ENCODE measurements around the gene B4GAT1.

B4GAT1 gene

DNA sequence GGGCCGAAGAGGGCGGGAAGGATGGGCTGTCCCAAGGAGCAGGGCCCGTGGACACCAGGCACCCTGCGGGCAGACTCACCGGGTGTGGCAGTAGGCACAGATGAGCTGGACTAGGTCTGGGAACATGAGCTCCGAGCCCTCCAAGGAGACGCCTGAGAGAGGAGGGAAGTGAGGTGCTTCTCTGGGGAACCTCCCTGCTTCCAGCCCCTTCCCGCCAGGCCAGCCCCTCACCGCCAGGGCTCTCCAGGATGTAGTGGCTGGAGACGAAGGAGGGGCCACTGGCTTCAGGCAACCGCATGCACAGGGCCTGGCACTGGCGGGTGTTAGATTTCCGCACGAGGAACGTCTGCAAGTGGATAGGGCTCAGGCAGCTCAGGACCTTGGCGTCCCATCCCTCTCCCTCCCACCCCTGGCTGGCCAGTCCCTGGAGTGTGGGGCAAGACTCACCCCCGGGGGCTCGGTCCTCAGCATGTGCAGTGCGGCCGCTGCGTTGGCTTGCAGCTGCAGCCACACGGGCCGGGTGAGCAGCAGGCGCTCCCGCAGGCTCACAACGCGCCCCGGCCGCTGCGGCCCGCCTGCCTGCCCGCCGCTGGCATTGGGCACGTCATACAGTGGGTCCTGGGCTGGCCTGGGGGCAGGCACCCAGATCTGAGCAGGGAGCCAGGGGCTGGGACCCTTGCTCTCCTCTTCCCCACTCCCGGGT lies 11.7 kb downstream of the B4GAT1 start:
- H3K36me3 ChIP-seq (ENCODE audit: control insufficient read depth, insufficient read depth, low read length) = peaks cover 20% of the 10 kb centered on the region; the same call in 1 of the 2 replicates
- no CpG with 5 or more reads among the region's 35 CpGs for WGBS (ENCODE audit: insufficient coverage, insufficient read length)
- no peak overlapping the region for H3K27ac ChIP-seq (ENCODE audit: low read length)
- DNase-seq (ENCODE audit: low read depth, low spot score) = no peak
- peak overlapping the region; percentile 0; the same call in 1 of the 2 replicates for H3K4me3 ChIP-seq (ENCODE audit: low read length)
- no peaks in the 10 kb centered on the region for H3K27me3 ChIP-seq (ENCODE audit: control insufficient read depth, insufficient read depth, low read length)
- peaks cover 5% of the 10 kb centered on the region; the same call in 1 of the 2 replicates for H3K4me1 ChIP-seq (ENCODE audit: control insufficient read depth, insufficient read depth, low read length)
- no peaks in the 10 kb centered on the region for H3K9me3 ChIP-seq (ENCODE audit: control insufficient read depth, insufficient read depth, low read length)

DNA sequence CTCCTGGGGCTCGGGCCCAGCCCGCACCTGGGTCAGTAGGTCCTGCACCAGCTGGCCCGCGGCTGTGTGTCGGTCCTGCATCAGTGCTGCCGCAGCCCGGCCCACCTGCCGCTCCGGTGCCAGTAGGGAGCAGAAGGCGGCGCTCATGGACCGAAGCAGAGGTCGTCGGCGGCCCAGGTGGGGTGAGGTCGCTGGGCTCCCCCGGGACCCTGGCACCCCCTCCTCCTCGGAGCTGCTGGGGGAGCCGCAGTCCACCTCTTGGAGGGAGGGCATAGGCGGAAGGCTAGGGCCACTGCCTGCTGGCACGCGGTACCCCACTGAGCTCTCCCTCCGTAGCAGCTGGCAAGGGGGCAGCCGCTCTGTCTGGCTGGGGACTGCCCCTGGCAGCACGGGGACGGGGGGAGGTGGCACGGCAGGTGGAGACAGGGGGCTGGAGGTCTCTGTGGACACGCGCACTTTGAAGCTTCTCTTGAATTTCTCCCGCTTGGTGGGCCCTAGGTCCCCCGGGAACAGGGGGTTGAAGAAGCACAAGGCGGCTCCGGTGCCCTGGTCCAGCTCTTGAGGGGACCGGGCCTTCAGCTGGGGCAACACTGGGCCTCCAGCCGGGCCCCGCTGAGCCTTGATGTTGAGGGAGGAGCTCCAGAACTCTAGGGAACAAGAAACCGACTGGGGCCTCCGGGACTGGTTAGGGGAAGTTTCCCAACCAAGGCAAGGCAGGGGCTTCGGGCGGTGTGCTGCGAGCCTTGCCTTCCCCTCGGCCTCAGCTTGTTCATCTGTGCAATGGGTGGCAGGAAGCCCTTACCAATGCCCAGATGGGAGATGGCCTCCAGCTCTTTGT lies 12.6 kb downstream of the B4GAT1 start:
- Histone ChIP-seq H3K9me3 (ENCODE audit: control insufficient read depth, insufficient read depth, low read length) (no peaks in the 10 kb centered on the region), H3K27ac (ENCODE audit: low read length) (no peak overlapping the region), H3K4me1 (ENCODE audit: control insufficient read depth, insufficient read depth, low read length) (peaks cover 5% of the 10 kb centered on the region; the same call in 1 of the 2 replicates), H3K27me3 (ENCODE audit: control insufficient read depth, insufficient read depth, low read length) (no peaks in the 10 kb centered on the region), H3K36me3 (ENCODE audit: control insufficient read depth, insufficient read depth, low read length) (peaks cover 14% of the 10 kb centered on the region; the same call in 1 of the 2 replicates), H3K4me3 (ENCODE audit: low read length) (no peak overlapping the region)
- WGBS (ENCODE audit: insufficient coverage, insufficient read length) = no CpG with 5 or more reads among the region's 42 CpGs
- no peak for DNase-seq (ENCODE audit: low read depth, low spot score)

DNA sequence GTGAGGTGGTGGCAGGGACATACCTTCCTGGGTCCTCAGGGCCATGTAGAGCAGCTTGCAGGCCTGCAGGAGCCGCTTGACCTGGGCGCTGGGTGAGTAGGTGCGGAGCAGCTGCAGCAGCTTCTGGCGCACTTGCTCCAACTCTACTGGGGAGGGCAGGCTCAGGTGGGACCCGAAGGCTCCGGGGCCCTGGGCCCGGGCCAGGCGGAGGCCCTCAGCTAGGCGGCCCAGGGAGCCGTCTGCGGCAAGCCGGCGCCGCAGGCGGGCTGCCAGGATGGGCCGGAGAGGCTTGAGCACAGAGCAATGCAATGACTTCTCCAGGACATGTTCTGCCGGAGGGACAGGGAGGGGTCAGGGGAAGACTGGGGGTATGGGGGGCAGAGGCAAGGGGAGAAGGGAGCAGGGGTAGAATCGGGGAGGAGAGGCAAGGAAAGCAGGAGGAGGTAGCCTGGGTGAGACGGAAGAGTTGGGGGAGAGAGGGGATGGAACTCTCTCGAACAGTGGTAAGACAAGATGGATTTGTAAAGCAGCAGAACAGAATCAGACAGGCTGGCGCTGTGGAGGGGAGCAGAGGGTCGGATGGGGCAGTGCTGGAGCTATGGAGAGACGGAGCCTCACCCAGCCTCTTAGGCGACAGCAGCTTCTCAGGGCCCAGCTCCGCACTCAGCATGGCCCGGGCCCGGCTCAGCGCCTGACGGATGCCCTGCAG lies 13.4 kb downstream of the B4GAT1 start:
- peaks cover 13% of the 10 kb centered on the region; the same call in 1 of the 2 replicates for H3K36me3 ChIP-seq (ENCODE audit: control insufficient read depth, insufficient read depth, low read length)
- no peak overlapping the region for H3K27ac ChIP-seq (ENCODE audit: low read length)
- no peaks in the 10 kb centered on the region for H3K9me3 ChIP-seq (ENCODE audit: control insufficient read depth, insufficient read depth, low read length)
- WGBS (ENCODE audit: insufficient coverage, insufficient read length) = no CpG with 5 or more reads among the region's 29 CpGs
- H3K4me1 ChIP-seq (ENCODE audit: control insufficient read depth, insufficient read depth, low read length) = peaks cover 5% of the 10 kb centered on the region; the same call in 1 of the 2 replicates
- DNase-seq (ENCODE audit: low read depth, low spot score) = no peak
- no peak overlapping the region for H3K4me3 ChIP-seq (ENCODE audit: low read length)
- no peaks in the 10 kb centered on the region for H3K27me3 ChIP-seq (ENCODE audit: control insufficient read depth, insufficient read depth, low read length)

DNA sequence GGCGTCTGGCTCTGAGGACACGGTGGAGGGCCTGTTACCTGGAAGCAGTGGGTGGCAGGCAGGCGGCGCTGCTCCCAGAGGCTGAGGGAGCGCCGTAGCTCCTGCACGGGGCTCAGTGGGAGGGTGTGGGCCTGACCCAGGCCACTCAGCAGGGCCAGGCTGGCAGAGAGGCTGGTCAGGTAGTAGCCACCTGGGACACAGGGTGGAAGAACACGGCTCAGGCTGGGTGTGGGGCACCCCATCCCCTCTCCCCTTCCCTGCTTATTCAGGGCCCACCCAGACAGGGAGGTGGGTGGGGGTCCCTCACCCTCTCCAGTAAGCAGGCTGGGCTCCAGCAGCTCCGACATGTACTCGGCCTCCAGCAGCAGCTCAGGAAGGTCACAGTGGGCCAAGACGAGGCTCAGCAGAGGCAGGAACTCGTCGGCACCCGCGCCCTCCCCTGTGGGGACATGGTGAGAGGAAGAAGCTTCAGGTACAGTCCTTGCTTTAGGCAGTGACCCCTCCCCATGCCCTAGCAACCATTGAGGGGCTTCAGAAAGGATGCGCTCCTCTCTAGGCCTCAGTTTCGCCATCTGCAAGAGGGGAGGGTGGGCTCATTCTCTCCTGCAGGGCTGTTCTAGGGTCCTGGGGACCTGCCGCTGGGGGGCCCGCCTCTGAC lies 14.1 kb downstream of the B4GAT1 start:
- H3K4me1 ChIP-seq (ENCODE audit: control insufficient read depth, insufficient read depth, low read length) = peaks cover 7% of the 10 kb centered on the region; the same call in 1 of the 2 replicates
- H3K4me3 ChIP-seq (ENCODE audit: low read length) = no peak overlapping the region
- DNase-seq (ENCODE audit: low read depth, low spot score) = no peak
- H3K9me3 ChIP-seq (ENCODE audit: control insufficient read depth, insufficient read depth, low read length) = no peaks in the 10 kb centered on the region
- WGBS (ENCODE audit: insufficient coverage, insufficient read length) = no CpG with 5 or more reads among the region's 19 CpGs
- peaks cover 7% of the 10 kb centered on the region; the same call in 1 of the 2 replicates for H3K36me3 ChIP-seq (ENCODE audit: control insufficient read depth, insufficient read depth, low read length)
- H3K27ac ChIP-seq (ENCODE audit: low read length) = no peak overlapping the region
- H3K27me3 ChIP-seq (ENCODE audit: control insufficient read depth, insufficient read depth, low read length) = no peaks in the 10 kb centered on the region

DNA sequence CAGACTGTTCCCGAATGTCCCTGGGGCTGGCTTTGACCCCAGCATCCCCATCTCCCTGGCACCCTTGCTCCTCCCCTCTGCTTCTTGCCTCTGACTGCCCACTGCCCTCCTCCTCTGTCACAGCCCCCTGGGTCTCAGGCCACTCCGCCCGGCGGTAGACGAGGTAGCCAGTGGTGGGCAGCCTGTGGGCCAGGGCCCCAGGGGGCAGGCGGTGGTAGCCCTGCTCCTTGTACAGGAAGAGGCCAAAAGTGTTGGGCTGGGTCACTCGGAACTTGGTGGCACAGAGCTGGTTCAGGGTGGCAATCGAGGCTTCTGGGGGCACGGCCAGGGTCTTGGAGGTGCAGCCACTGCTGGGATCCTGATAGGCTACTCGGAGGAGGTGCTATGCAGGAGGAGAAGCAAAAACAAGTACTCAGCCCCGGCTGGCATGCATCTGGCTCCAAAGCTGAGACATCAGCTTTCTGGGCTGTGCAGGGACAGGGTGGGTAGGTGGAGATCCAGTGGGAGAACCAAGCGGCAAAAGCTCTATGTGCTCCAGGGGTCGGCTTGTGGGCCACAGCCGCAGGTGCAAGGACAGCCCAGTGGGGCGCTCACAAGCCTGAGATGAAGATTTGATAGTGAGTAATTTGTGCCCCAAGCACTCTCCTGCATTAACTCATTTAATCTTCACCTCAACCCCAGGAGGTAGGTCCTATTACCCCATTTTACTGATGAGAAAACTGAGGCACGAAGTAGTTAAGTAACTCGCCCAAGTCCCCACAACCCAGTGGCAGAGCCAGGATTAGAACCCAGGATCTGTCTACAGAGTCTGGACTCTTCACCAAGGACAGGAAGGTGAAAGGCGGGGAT lies 14.8 kb downstream of the B4GAT1 start:
- WGBS (ENCODE audit: insufficient coverage, insufficient read length) = no CpG with 5 or more reads among the region's 18 CpGs
- no peak for DNase-seq (ENCODE audit: low read depth, low spot score)
- H3K4me1 ChIP-seq (ENCODE audit: control insufficient read depth, insufficient read depth, low read length) = peaks cover 7% of the 10 kb centered on the region; the same call in 1 of the 2 replicates
- no peaks in the 10 kb centered on the region for H3K9me3 ChIP-seq (ENCODE audit: control insufficient read depth, insufficient read depth, low read length)
- no peak overlapping the region for H3K27ac ChIP-seq (ENCODE audit: low read length)
- H3K27me3 ChIP-seq (ENCODE audit: control insufficient read depth, insufficient read depth, low read length) = no peaks in the 10 kb centered on the region
- no peak overlapping the region for H3K4me3 ChIP-seq (ENCODE audit: low read length)
- peaks cover 6% of the 10 kb centered on the region; the same call in 1 of the 2 replicates for H3K36me3 ChIP-seq (ENCODE audit: control insufficient read depth, insufficient read depth, low read length)

DNA sequence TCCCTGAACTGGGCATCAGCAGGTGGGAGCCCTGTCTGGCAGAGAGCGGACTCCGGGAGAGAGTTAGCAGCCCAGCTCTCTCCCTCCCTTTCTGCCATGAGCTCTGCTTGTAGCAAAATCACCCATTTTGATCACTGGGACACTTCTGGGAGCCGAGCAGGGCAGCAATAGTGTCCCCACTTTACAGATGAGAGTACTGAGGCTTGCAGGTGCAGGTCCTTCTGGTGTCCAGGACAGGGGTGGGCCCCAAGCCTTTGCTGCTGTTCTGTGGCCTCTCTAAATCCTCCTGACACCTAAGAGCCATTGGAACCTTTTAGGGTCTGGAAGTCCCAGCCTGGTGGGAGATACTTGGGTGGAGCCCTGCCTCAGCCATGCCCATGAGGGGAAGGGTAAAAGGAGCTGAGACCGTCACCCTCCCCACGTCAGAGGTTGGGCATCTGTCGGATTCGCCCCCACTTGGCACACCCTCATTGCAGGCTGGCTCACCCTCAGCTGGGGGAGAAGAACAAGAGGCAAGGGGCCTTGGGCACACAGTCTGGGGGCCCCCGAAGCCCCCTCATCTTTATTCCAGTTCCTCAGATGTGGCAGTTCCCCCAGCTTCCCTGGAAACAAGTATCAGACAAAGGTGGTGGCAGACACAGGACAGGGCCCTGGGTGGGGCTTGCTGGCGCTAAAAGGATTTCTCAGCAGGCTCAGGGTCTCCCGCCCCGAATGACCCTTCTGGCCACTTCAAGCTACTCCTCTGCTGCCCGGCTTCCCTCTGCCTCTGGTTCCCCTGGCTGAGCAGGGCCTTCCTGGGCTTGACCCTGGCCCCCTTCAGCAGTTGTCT lies 15.7 kb downstream of the B4GAT1 start:
- Histone ChIP-seq H3K4me3 (ENCODE audit: low read length) (no peak overlapping the region), H3K9me3 (ENCODE audit: control insufficient read depth, insufficient read depth, low read length) (no peaks in the 10 kb centered on the region), H3K4me1 (ENCODE audit: control insufficient read depth, insufficient read depth, low read length) (peaks cover 4% of the 10 kb centered on the region), H3K36me3 (ENCODE audit: control insufficient read depth, insufficient read depth, low read length) (0 out of 2 replicates have a peak, but pooled peaks cover 3% of the 10 kb centered on the region), H3K27me3 (ENCODE audit: control insufficient read depth, insufficient read depth, low read length) (no peaks in the 10 kb centered on the region), H3K27ac (ENCODE audit: low read length) (no peak overlapping the region)
- DNase-seq (ENCODE audit: low read depth, low spot score) = no peak
- no CpG with 5 or more reads among the region's 12 CpGs for whole genome bisulfite sequencing (ENCODE audit: insufficient coverage, insufficient read length)

DNA sequence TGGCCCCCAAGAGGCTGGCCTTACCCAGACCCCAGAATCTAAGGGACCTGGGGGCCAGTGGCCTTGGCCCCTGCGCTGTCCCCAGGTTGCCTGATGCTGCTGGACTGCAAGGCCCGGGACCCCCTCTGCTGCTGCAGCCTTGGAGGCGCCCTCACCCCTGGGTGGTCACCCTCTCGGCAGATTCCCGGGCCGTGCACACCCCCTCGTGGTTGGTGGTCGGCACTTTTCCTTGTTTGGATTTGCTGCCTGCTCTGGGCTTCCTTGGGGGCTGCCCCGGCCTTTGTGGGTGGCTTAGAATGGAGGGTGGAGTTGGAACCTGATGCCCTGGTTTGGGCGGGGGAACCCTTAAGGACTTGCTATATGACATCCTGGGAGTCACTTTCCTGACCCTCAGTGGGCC lies 16.5 kb downstream of the B4GAT1 start:
- Histone ChIP-seq H3K9me3 (ENCODE audit: control insufficient read depth, insufficient read depth, low read length) (no peaks in the 10 kb centered on the region), H3K27me3 (ENCODE audit: control insufficient read depth, insufficient read depth, low read length) (no peaks in the 10 kb centered on the region), H3K4me1 (ENCODE audit: control insufficient read depth, insufficient read depth, low read length) (peaks cover 7% of the 10 kb centered on the region), H3K27ac (ENCODE audit: low read length) (no peak overlapping the region), H3K36me3 (ENCODE audit: control insufficient read depth, insufficient read depth, low read length) (0 out of 2 replicates have a peak, but pooled peaks cover 3% of the 10 kb centered on the region), H3K4me3 (ENCODE audit: low read length) (no peak overlapping the region)
- no CpG with 5 or more reads among the region's 10 CpGs for WGBS (ENCODE audit: insufficient coverage, insufficient read length)
- no peak for DNase-seq (ENCODE audit: low read depth, low spot score)

DNA sequence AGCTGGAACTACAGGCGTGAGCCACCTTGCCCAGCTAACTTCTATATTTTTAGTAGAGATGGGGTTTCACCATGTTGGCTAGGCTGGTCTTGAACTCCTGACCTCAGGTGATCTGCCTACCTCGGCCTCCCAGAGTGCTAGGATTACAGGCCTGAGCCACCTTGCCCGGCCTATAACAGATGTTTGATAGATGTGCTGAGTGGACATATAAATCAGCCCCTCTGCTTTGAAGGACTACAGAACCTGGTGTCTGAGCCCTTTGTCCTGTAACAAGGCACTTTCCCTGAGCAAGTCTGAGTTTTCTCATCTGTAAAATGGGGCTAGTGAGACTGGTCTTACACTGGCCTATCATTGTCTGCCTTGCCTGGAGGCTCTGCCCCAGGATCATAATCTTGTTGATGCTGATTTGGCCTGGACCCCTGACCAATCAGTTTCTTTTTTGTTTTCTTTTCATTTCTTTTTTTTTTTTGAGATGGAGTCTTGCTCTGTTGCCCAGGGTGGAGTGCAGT lies 18.2 kb downstream of the B4GAT1 start:
- Histone ChIP-seq H3K27ac (ENCODE audit: low read length) (no peak overlapping the region), H3K4me1 (ENCODE audit: control insufficient read depth, insufficient read depth, low read length) (peaks cover 12% of the 10 kb centered on the region), H3K4me3 (ENCODE audit: low read length) (no peak overlapping the region), H3K36me3 (ENCODE audit: control insufficient read depth, insufficient read depth, low read length) (0 out of 2 replicates have a peak, but pooled peaks cover 6% of the 10 kb centered on the region), H3K9me3 (ENCODE audit: control insufficient read depth, insufficient read depth, low read length) (no peaks in the 10 kb centered on the region), H3K27me3 (ENCODE audit: control insufficient read depth, insufficient read depth, low read length) (no peaks in the 10 kb centered on the region)
- no CpG with 5 or more reads among the region's 3 CpGs for WGBS (ENCODE audit: insufficient coverage, insufficient read length)
- DNase-seq (ENCODE audit: low read depth, low spot score) = no peak

Measured in iPS DF 6.9 (cell line).